HepG2 (cell line): ENCODE results near the gene SIGLEC14. TPM values are rescaled to one million over a fixed set of nuclear protein-coding genes. Genes with fewer than 3 reads are reported as not detected.

ENCODE experiments used
- CBX1 ChIP-seq: IDR thresholded peaks from one replicate; pipeline ENCODE4 v1.6.1; 2016; ENCODE audit warnings: antibody characterized with exemption, low read depth
- E2F5 ChIP-seq: sonication (generic); formaldehyde crosslinking; conservative IDR thresholded peaks from 2 replicates; pipeline ENCODE4 v1.4.0; 2020; ENCODE audit warnings: missing genetic modification reagents
- HDAC6 ChIP-seq: fragments of 200-600 bp; sonication (generic); IDR thresholded peaks from 2 replicates; pipeline ENCODE4 v1.7.0; 2017; ENCODE audit warnings: mild to moderate bottlenecking, antibody characterized with exemption, low read length, low read depth
- KMT2B ChIP-seq: IDR thresholded peaks from 2 replicates; pipeline ENCODE4 v1.6.1; 2016; ENCODE audit warnings: missing genetic modification reagents, missing compliant biosample characterization
- MAFK ChIP-seq, 2 experiments: IDR thresholded peaks in 1 of 2; conservative IDR thresholded peaks in 1 of 2; 2 replicates each; pipeline ENCODE4 v1.6.1; 2011; ENCODE audit warnings: improper control_type of control experiment in 2 of 2, low read length in 2 of 2
- MZF1 ChIP-seq: sonication (generic); formaldehyde crosslinking; IDR thresholded peaks from 2 replicates; pipeline ENCODE4 v1.8.1; 2023; ENCODE audit warnings: mild to moderate bottlenecking, missing genetic modification reagents, borderline replicate concordance
- NFAT5 ChIP-seq: sonication (generic); formaldehyde crosslinking; IDR thresholded peaks from 2 replicates; pipeline ENCODE4 v1.4.0; 2020; ENCODE audit warnings: missing genetic modification reagents
- TOPORS ChIP-seq: sonication (generic); formaldehyde crosslinking; IDR thresholded peaks from 2 replicates; pipeline ENCODE4 v1.8.0; 2023; ENCODE audit warnings: mild to moderate bottlenecking, missing genetic modification reagents
- ZNF407 ChIP-seq: sonication (generic); formaldehyde crosslinking; IDR thresholded peaks from one replicate; pipeline ENCODE4 v1.5.1; 2020; ENCODE audit warnings: mild to moderate bottlenecking, missing genetic modification reagents; ENCODE audit errors: not compliant biosample characterization
- ZNF496 ChIP-seq: sonication (generic); formaldehyde crosslinking; IDR thresholded peaks from 2 replicates; pipeline ENCODE4 v1.8.1; 2023; ENCODE audit warnings: mild to moderate bottlenecking, moderate library complexity, missing genetic modification reagents; ENCODE audit not compliant: insufficient replicate concordance
- ZNF512 ChIP-seq: sonication (generic); formaldehyde crosslinking; IDR thresholded peaks from 2 replicates; pipeline ENCODE4 v1.4.0; 2020; ENCODE audit warnings: mild to moderate bottlenecking, missing genetic modification reagents
- ZNF619 ChIP-seq: sonication (generic); formaldehyde crosslinking; IDR thresholded peaks from 2 replicates; pipeline ENCODE4 v1.4.0; 2020; ENCODE audit warnings: mild to moderate bottlenecking, missing genetic modification reagents
- polyA plus RNA-seq, 8 experiments: library from polyadenylated mRNA; depleted of rRNA in 3 of 8; stranded (reverse) in 7 of 8; unstranded in 1 of 8; fragments of >200 nt; fragmentation: Illumina TruSeq in 4 of 8; extraction: Trizol in 4 of 8; gene quantifications; 2 replicates each; pipeline versions ENCODE4 v1.2.1 to v1.2.3, GENCODE V29; 2011 to 2016; ENCODE audit warnings: low read depth in 4 of 8, missing spikeins in 1 of 8, mixed read lengths in 1 of 8; ENCODE audit not compliant: insufficient read depth in 1 of 8
- total RNA-seq, 5 experiments: library from RNA; depleted of rRNA; stranded (reverse); fragments of >200 nt; fragmentation: Illumina TruSeq; extraction: Trizol; gene quantifications; 2 replicates each; pipeline ENCODE4 v1.2.3, GENCODE V29; 2016; ENCODE audit warnings: low read depth in 1 of 5

The SIGLEC14 gene
- total and polyA plus RNA-seq, 2 of the 13 experiments (the other 11 are each of a cell fraction or from before 2014, with no cell fraction given): 0.05 to 0.09 TPM

- TF ChIP-seq ZNF407 (CRISPR knock-in tag): no peak
- no peak for TF ChIP-seq HDAC6
- TF ChIP-seq E2F5 (CRISPR knock-in tag): no peak
- TF ChIP-seq MZF1 (CRISPR knock-in tag): no peak
- no peak for TF ChIP-seq CBX1
- TF ChIP-seq TOPORS (CRISPR knock-in tag): no peak
- no peak for TF ChIP-seq MAFK (conservative IDR thresholded peaks at IDR 0.05 in 1 of 2, IDR thresholded peaks at IDR 0.05 in 1 of 2; ENCODE audit: low read length in 2 of 2)
- no peak for TF ChIP-seq ZNF619 (CRISPR knock-in tag)
- no peak for TF ChIP-seq ZNF512 (CRISPR knock-in tag)
- TF ChIP-seq KMT2B (CRISPR knock-in tag): no peak
- no peak for TF ChIP-seq NFAT5
- TF ChIP-seq ZNF496: no peak
These were observed 43.9 kb upstream of the SIGLEC14 start (continued) for GRCh38 chr19:51690454-51691073.
